IMR-90 (cell line): ENCODE results near the gene KCP. TPM values are rescaled to one million over a fixed set of nuclear protein-coding genes. Genes with fewer than 3 reads are reported as not detected.
A peak's percentile ranks its signal among the peaks of the same experiment; 100 is the strongest.

Experiments
- ATAC-seq: fragments of 200-7000 bp; cut with Tn5 transposase; 2 replicates; pipeline ENCODE4 v1.9.1; 2020; ENCODE audit warnings: low read depth, mild to moderate bottlenecking, moderate library complexity
- BruUV-seq: library from RNA; stranded (reverse); fragments of 400-500 nt; replicated peaks from 2 replicates; lab custom pipeline; 2021; lab: Mats Ljungman, UMichigan
- CTCF ChIA-PET: fragments of 300-600 bp; formaldehyde crosslinking; extraction: SDS; loops from one replicate; lab custom pipeline; 2021; ENCODE audit warnings: antibody characterized with exemption; lab: Yijun Ruan, JAX
- POLR2A ChIA-PET: fragments of 300-600 bp; sonication (Branson Sonifier 250); formaldehyde crosslinking; loops from one replicate; lab custom pipeline; 2022; ENCODE audit warnings: antibody characterized with exemption; ENCODE audit not compliant: unreplicated experiment; lab: Charles Lee
- DNase-seq: peaks from one replicate; pipeline ENCODE4 v3.0.0; 2013
- H2AFZ ChIP-seq: replicated peaks from 2 replicates; pipeline ENCODE3; 2013; ENCODE audit warnings: low read length, mild to moderate bottlenecking; ENCODE audit not compliant: poor library complexity
- H2AK5ac ChIP-seq: 2 replicates; pipeline ENCODE4 v1.6.1; 2013; ENCODE audit warnings: low read depth, low read length, inconsistent platforms
- H2AK9ac ChIP-seq: replicated peaks from 2 replicates; pipeline ENCODE3; 2013; ENCODE audit warnings: mild to moderate bottlenecking, low read depth, low read length, moderate library complexity; ENCODE audit not compliant: poor library complexity
- H2BK120ac ChIP-seq: 2 replicates; pipeline ENCODE4 v1.6.1; 2013; ENCODE audit warnings: low read depth, low read length, inconsistent platforms
- H2BK15ac ChIP-seq: 3 replicates; pipeline ENCODE4 v1.6.1; 2013; ENCODE audit warnings: low read depth, low read length, inconsistent platforms
- H2BK20ac ChIP-seq: 2 replicates; pipeline ENCODE4 v1.6.1; 2013; ENCODE audit warnings: low read depth, mild to moderate bottlenecking, inconsistent platforms, low read length, moderate library complexity
- H2BK5ac ChIP-seq: 2 replicates; pipeline ENCODE4 v1.6.1; 2013; ENCODE audit warnings: mild to moderate bottlenecking, low read depth, low read length, inconsistent platforms; ENCODE audit not compliant: poor library complexity, severe bottlenecking
- H3K14ac ChIP-seq: replicated peaks from 2 replicates; pipeline ENCODE4 v1.6.1; 2013; ENCODE audit warnings: low read depth, low read length, inconsistent platforms
- H3K18ac ChIP-seq: 2 replicates; pipeline ENCODE4 v1.6.1; 2013; ENCODE audit warnings: low read depth, low read length, control low read depth
- H3K23ac ChIP-seq: 2 replicates; pipeline ENCODE4 v1.6.1; 2013; ENCODE audit warnings: low read depth, low read length, inconsistent platforms
- H3K27ac ChIP-seq: 2 replicates; pipeline ENCODE4 v1.5.1; 2013; ENCODE audit warnings: mild to moderate bottlenecking, control low read depth, low read length; ENCODE audit not compliant: insufficient read depth
- H3K27me3 ChIP-seq: 2 replicates; pipeline ENCODE4 v1.6.1; 2013; ENCODE audit warnings: low read length; ENCODE audit not compliant: control insufficient read depth, insufficient read depth
- H3K36me3 ChIP-seq: 2 replicates; pipeline ENCODE4 v1.6.1; 2013; ENCODE audit warnings: low read length, mixed read lengths; ENCODE audit not compliant: control insufficient read depth, insufficient read depth
- H3K4ac ChIP-seq: 2 replicates; pipeline ENCODE4 v1.6.1; 2013; ENCODE audit warnings: low read depth, low read length, inconsistent platforms
- H3K4me1 ChIP-seq: 2 replicates; pipeline ENCODE4 v1.6.1; 2013; ENCODE audit warnings: low read length, mixed read lengths; ENCODE audit not compliant: control insufficient read depth, insufficient read depth
- H3K4me2 ChIP-seq: 2 replicates; pipeline ENCODE4 v1.6.1; 2013; ENCODE audit warnings: low read depth, mild to moderate bottlenecking, control low read depth, low read length, moderate library complexity
- H3K4me3 ChIP-seq: 2 replicates; pipeline ENCODE4 v1.5.1; 2013; ENCODE audit warnings: low read depth, mild to moderate bottlenecking, control low read depth, low read length, moderate library complexity; ENCODE audit not compliant: insufficient read depth
- H3K56ac ChIP-seq: 2 replicates; pipeline ENCODE4 v1.6.1; 2013; ENCODE audit warnings: low read length, inconsistent platforms; ENCODE audit not compliant: insufficient read depth; ENCODE audit errors: extremely low read depth
- H3K79me1 ChIP-seq, 2 experiments: 2 replicates each; pipeline ENCODE4 v1.6.1; 2013; ENCODE audit warnings: low read length in 2 of 2, inconsistent platforms in 1 of 2, low read depth in 1 of 2
- H3K9ac ChIP-seq: 2 replicates; pipeline ENCODE4 v1.6.1; 2013; ENCODE audit warnings: low read depth, low read length, control low read depth
- H3K9me1 ChIP-seq: 2 replicates; pipeline ENCODE4 v1.6.1; 2013; ENCODE audit warnings: low read length, inconsistent platforms; ENCODE audit not compliant: insufficient read depth
- H3K9me3 ChIP-seq: 2 replicates; pipeline ENCODE4 v1.6.1; 2013; ENCODE audit warnings: low read length; ENCODE audit not compliant: control insufficient read depth, insufficient read depth
- H4K20me1 ChIP-seq: 2 replicates; pipeline ENCODE4 v1.6.1; 2013; ENCODE audit warnings: low read length, inconsistent platforms; ENCODE audit not compliant: insufficient read depth
- H4K5ac ChIP-seq: 2 replicates; pipeline ENCODE4 v1.6.1; 2013; ENCODE audit warnings: mild to moderate bottlenecking, low read depth, low read length, control low read depth
- H4K8ac ChIP-seq, 2 experiments: 2 replicates each; pipeline ENCODE4 v1.6.1; 2013; ENCODE audit warnings: low read depth in 2 of 2, low read length in 2 of 2, control low read depth in 1 of 2, inconsistent platforms in 1 of 2
- H4K91ac ChIP-seq: 2 replicates; pipeline ENCODE4 v1.6.1; 2013; ENCODE audit warnings: low read depth, low read length, inconsistent platforms; ENCODE audit not compliant: insufficient read depth
- BHLHE40 ChIP-seq: fragments of 150-350 bp; IDR thresholded peaks from 2 replicates; pipeline ENCODE4 v1.6.1; 2016; ENCODE audit warnings: mild to moderate bottlenecking, low read depth, low read length
- CEBPB ChIP-seq: IDR thresholded peaks from 2 replicates; pipeline ENCODE4 v1.6.1; 2012; ENCODE audit warnings: low read depth, low read length, improper control_type of control experiment
- CHD1 ChIP-seq: IDR thresholded peaks from 2 replicates; pipeline ENCODE4 v1.6.1; 2012; ENCODE audit warnings: low read depth, low read length, improper control_type of control experiment
- FOS ChIP-seq: fragments of 150-350 bp; IDR thresholded peaks from 2 replicates; pipeline ENCODE4 v1.6.1; 2016; ENCODE audit warnings: low read depth, low read length
- MAZ ChIP-seq: IDR thresholded peaks from 2 replicates; pipeline ENCODE4 v1.6.1; 2012; ENCODE audit warnings: low read depth, mild to moderate bottlenecking, low read length, improper control_type of control experiment, moderate library complexity, borderline replicate concordance
- POLR2A ChIP-seq: IDR thresholded peaks from 2 replicates; pipeline ENCODE4 v1.6.1; 2012; ENCODE audit warnings: mild to moderate bottlenecking, low read depth, low read length
- RAD21 ChIP-seq: IDR thresholded peaks from 2 replicates; pipeline ENCODE4 v1.6.1; 2012; ENCODE audit warnings: low read length, improper control_type of control experiment
- RFX5 ChIP-seq: IDR thresholded peaks from 2 replicates; pipeline ENCODE4 v1.8.0; 2012; ENCODE audit warnings: low read depth, mild to moderate bottlenecking, low read length, moderate library complexity
- WGBS, 2 experiments: methylation state at CpG; one replicate each; pipeline versions ENCODE4 v1.1.5 to v1.1.7; 2013; ENCODE audit warnings: missing lambda C conversion rate in 2 of 2; ENCODE audit not compliant: insufficient read length in 1 of 2; ENCODE audit errors: extremely low coverage in 2 of 2; 5-methylcytosine and 5-hydroxymethylcytosine counted together
- dilution Hi-C: fragments of 300-500 bp; cut with HindIII; formaldehyde crosslinking; loops from one replicate; pipeline ENCODE4 v1.14.3; 2018; ENCODE audit warnings: low sequenced_read_pairs; ENCODE audit not compliant: unreplicated experiment
- in situ Hi-C: fragments of 300-500 bp; cut with MboI; formaldehyde crosslinking; loops from 3 replicates; pipeline ENCODE4 v1.14.3; 2019; ENCODE audit warnings: low sequenced_read_pairs, inconsistent platforms, mixed read lengths
- intact Hi-C: fragments of 100-400 bp; cut with micrococcal nuclease; formaldehyde crosslinking; loops from 2 replicates; pipeline ENCODE4 v1.10.0; 2022
- polyA plus RNA-seq, 3 experiments: library from polyadenylated mRNA; depleted of rRNA; stranded (reverse); fragments of >200 nt; gene quantifications; 2 replicates each; pipeline ENCODE4 v1.2.3, GENCODE V29; 2012; ENCODE audit warnings: low replicate concordance in 1 of 3
- total RNA-seq: library from RNA; depleted of rRNA; stranded (reverse); fragments of >200 nt; gene quantifications from 2 replicates; pipeline ENCODE4 v1.2.3, GENCODE V29; 2012
- TF ChIP-seq, protein P1 (sequence below): fragments of 150-350 bp; IDR thresholded peaks from 2 replicates; pipeline ENCODE4 v1.6.1; 2016; ENCODE audit warnings: low read depth, mild to moderate bottlenecking, low read length, moderate library complexity, borderline replicate concordance
- TF ChIP-seq, protein P2 (sequence below): conservative IDR thresholded peaks from 2 replicates; pipeline ENCODE4 v1.5.1; 2012; ENCODE audit warnings: mild to moderate bottlenecking, low read depth, low read length, improper control_type of control experiment

The KCP gene
- total and polyA plus RNA-seq, 2 of the 4 experiments (the other 2 are of a cell fraction), result 0.03 TPM; not detected in 1

DNA sequence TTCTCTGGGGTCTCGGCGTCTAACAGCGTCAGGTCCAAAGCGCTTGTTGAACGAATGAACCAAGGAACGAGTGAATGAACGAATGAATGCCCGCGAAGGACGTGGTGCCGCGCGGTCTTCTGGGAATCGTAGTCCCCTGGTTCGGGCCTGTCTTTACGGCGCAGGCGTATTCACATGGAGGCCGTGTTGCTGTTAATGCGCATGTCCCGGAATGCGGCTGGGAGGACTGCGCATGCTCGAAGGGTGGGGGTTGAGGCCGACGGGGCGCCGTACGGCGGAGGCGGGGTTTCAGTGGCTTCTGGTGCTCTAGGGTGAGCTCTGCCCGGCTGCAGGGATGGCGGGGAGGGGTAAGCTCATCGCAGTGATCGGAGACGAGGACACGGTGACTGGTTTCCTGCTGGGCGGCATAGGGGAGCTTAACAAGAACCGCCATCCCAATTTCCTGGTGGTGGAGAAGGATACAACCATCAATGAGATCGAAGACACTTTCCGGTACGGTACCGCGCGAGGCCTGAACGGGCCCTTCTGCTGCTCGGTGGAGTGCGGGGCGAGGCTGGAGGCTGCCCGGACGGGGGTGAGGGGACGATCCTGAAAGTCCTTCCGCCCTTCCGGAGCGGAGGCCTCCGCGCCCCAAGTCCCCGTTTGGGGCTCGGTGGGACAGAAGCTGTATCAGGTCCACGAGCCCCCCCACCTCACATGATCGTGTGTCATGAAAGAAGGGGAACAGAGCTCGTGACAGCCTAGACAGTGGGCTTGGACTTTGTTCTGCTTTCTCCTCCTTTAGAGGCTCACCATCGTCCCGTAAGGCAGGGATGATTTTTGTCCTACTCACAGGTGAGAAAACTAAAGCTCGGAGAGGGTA is 47.7 kb downstream of the KCP start, which contains the start of gene ATP6V1F:
TSS of gene ATP6V1F (plus strand) at position 286 of the 862 bp plus-strand sequence. CDS start at position 335, 49 bp downstream.
- Histone ChIP-seq H3K14ac (peak within 1 kb of the TSS; percentile 92), H2BK15ac (no peak within 1 kb of the TSS), H3K27me3 (no peaks in the 10 kb centered on the region), H2AK9ac (peak within 1 kb of the TSS; percentile 93), H3K23ac (peak within 1 kb of the TSS; percentile 87), H3K9me1 (peaks cover 5% of the 10 kb centered on the region; the same call in 1 of the 2 replicates), H2AFZ (peak within 1 kb of the TSS; percentile 93), H3K9ac (peak within 1 kb of the TSS; percentile 88), H3K4me1 (peaks cover 2% of the 10 kb centered on the region), H3K9me3 (no peaks in the 10 kb centered on the region), H2BK120ac (peak within 1 kb of the TSS; percentile 8; the same call in 1 of the 2 replicates), H2BK20ac (no peak within 1 kb of the TSS), H3K4me2 (peak within 1 kb of the TSS; percentile 93), H4K8ac (peak within 1 kb of the TSS; percentile 33 to 95), H4K20me1 (peaks cover 33% of the 10 kb centered on the region), H4K5ac (peak within 1 kb of the TSS; percentile 59), H3K4me3 (peak within 1 kb of the TSS; percentile 66), H2BK5ac (peak within 1 kb of the TSS; percentile 68), H2AK5ac (peak within 1 kb of the TSS; percentile 82), H3K18ac (peak within 1 kb of the TSS; percentile 31; the same call in 1 of the 2 replicates), H3K4ac (peak within 1 kb of the TSS; percentile 75), H4K91ac (peak within 1 kb of the TSS; percentile 70), H3K36me3 (peaks cover 30% of the 10 kb centered on the region), H3K56ac (peak within 1 kb of the TSS; percentile 75), H3K79me1 (peaks cover 11 to 16% of the 10 kb centered on the region in 2 experiments), H3K27ac (peak within 1 kb of the TSS; percentile 74)
- ChIA-PET POLR2A (interaction anchor here (0.5 to 1.1 kb wide), 2 partner anchors 36 to 351 kb away, joined by 3 to 4 read pairs; no protein-coding TSS in a partner anchor), CTCF (interaction anchor here (0.6 to 2.0 kb wide), 3 partner anchors 17 to 40 kb away, joined by 3 to 5 read pairs (median 4); no protein-coding TSS in a partner anchor)
- in situ Hi-C loops (no loop called here), dilution Hi-C loops (no loop called here), intact Hi-C loops (no loop called here)
- TF ChIP-seq, protein P1, sequence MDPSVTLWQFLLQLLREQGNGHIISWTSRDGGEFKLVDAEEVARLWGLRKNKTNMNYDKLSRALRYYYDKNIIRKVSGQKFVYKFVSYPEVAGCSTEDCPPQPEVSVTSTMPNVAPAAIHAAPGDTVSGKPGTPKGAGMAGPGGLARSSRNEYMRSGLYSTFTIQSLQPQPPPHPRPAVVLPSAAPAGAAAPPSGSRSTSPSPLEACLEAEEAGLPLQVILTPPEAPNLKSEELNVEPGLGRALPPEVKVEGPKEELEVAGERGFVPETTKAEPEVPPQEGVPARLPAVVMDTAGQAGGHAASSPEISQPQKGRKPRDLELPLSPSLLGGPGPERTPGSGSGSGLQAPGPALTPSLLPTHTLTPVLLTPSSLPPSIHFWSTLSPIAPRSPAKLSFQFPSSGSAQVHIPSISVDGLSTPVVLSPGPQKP, result no peak
- TF ChIP-seq MAZ (peak; percentile 89), RAD21 (no peak), RFX5 (no peak), CHD1 (no peak), FOS (no peak), POLR2A (peak; percentile 66), BHLHE40 (no peak), CEBPB (no peak)
- TF ChIP-seq, protein P2, sequence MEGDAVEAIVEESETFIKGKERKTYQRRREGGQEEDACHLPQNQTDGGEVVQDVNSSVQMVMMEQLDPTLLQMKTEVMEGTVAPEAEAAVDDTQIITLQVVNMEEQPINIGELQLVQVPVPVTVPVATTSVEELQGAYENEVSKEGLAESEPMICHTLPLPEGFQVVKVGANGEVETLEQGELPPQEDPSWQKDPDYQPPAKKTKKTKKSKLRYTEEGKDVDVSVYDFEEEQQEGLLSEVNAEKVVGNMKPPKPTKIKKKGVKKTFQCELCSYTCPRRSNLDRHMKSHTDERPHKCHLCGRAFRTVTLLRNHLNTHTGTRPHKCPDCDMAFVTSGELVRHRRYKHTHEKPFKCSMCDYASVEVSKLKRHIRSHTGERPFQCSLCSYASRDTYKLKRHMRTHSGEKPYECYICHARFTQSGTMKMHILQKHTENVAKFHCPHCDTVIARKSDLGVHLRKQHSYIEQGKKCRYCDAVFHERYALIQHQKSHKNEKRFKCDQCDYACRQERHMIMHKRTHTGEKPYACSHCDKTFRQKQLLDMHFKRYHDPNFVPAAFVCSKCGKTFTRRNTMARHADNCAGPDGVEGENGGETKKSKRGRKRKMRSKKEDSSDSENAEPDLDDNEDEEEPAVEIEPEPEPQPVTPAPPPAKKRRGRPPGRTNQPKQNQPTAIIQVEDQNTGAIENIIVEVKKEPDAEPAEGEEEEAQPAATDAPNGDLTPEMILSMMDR, result 0 out of 2 replicates have a peak, but pooled peaks have one; percentile 15
- no TSS peak for BruUV-seq
- WGBS, 2 experiments, result 0% methylated on average over 35 of the region's 65 CpGs; no CpG with 5 or more reads in 1 of the 2 experiments
- DNase-seq (peak; percentile 96), ATAC-seq (peak; percentile 82)
